HG03342 (cell line): ENCODE results near the gene S1PR4.
"Not testable (repeated sequence)": the region's sequence is repeated elsewhere in the genome, so short reads cannot be mapped to it uniquely, and the experiment has no call there.

Experiments used
- ATAC-seq: cut with Tn5 transposase; IDR thresholded peaks from one replicate; pipeline ENCODE4 v1.9.1; 2021; ENCODE audit warnings: mild to moderate bottlenecking, moderate library complexity; ENCODE audit not compliant: unreplicated experiment

The S1PR4 gene

DNA sequence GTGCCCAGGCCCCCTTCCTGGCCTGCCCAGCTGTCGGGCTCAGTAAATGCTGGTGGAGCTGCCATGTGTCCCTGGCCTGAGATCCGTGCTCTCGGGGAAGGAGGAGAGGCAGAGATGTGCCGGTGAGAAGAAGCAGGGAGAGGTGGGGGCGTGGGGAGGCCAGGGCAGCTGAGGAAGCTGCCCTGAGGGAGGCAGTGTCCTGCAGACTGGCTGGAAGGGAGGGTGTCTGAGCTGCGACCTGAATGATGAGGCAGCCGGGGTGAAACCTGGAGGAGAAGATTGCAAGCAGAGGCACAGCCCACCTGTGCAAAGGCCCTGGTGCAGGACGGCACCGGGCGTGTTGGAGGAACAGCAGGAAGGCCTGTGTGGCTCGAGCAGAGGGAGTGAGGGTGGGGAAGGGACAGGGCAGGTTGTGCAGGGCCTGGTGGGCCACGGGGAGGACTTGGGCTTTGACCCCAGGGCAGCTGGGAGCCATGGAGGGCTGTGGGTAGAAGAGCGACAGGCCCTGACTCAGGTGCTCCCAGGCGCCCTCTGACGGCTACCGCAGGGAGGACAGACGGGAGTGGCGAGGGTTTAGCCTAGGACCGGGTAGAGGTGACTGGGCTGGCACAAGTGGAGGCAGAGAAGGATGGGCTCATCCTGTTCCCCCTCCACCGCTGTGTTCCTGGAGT is 31.9 kb downstream of the S1PR4 start:
- no peak for ATAC-seq

DNA sequence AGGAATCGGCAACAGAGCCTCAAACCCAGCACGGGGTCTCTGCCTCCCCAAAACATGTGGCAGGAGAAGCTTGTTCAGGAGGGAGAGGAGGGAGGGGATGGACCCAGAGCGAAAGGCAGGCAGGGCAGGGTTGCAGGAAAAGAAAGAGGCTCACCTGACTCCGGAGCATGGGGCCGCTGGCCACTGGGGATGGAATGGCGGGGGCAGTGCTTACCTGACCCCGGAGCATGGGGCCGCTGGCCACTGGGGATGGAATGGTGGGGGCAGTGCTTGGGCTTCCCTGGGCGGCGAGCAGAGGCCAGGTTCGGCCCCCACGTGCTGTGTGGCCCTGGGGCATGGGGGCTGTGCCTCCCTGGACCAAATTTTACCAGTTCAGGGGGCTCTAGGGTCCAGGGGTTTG is 32.6 kb downstream of the S1PR4 start:
- ATAC-seq, result no peak

DNA sequence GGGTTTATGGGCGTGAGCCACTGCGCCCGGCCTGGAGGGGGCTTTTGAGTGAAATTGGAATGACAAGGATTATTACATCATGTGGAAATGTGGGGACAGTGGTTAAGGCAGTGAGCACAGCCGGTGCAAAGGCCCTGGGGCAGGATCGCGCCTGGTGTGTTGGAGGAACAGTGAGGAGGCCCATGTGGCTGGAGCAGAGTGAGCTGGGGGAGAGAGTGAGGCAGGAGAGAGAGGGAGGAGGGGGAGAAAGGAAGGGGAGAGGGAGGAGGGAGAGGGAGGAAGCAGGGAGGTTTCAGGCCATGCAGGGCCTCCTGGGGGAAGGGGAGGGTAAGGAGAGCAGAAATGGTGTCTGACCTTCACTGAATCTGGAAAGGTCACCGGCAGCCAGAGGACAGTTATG is 34.6 kb downstream of the S1PR4 start:
- no peak for ATAC-seq

DNA sequence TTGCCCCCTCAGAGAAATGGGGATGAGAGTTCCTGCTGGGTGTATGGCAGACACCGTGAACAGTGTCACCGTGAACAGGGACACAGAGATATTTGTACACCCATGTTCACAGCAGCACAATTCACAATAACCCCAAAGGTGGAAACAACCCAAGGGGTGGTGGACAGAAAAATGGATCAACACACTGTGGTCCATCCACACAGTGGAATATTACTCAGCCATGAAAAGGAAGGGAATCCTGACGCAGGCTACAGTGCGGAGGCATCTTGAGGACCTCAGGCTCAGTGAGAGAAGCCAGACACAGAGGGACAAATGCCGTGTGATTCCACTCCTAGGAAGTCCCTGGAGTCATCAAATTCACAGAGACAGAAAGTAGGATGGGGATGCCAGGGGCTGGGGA is 38.3 kb downstream of the S1PR4 start:
- ATAC-seq, result no peak

DNA sequence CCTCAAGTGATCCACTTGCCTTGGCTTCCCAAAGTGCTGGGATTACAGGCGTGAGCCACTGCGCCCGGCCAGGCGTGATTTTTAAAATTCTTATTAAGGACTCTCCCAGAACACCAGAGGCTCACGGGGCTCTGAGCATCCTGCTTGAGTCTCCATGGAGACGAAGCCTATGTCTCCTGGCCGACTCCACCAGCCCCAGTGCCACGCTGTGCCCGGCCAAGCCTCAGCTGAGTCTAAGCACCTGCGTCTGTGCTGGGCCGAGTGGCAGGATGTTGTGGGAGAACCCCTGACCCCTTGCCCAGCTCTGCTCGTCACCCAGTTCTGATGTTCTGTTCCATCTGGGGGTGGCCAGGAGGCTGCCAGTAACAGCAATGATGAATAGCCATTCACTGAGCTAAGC is 42.0 kb downstream of the S1PR4 start:
- ATAC-seq, result no peak

DNA sequence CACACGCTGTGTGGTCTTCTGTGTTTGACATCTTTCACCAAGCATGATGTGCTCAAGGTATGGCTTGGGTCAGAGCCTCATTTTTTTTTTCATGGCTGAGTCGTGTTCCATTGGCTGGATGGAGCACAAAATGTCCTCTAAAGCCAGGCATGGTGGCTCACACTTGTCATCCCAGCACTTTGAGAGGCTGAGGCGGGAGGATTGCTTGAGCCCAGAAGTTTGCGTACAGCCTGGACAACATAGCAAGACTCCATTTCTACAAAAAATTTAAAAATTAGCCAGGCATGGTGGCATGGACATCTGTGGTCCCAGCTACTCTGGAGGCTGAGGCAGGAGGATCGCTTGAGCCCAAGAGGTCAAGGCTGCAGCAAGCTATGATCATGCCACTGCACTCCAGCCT is 43.0 kb downstream of the S1PR4 start:
- not testable (repeated sequence) for ATAC-seq

DNA sequence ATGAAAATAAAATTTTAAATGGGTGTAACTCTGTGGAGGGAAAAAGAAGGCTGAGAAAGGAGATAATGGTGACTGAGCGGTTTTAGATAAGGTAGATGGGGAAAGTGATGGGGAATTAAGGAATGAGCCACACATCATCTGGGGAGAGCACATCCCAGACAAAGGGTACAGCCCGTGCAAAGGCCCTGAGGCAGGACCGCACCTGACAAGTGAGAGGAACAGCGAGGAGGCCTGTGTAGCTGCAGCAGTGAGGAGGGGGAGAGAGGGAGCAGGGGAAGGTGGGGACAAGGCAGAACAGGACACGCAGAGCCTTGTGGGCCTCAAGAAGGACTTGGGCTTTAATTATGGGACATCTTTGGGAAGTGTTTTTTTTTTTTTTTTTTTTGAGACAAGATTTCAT is 44.1 kb downstream of the S1PR4 start:
- no peak for ATAC-seq

DNA sequence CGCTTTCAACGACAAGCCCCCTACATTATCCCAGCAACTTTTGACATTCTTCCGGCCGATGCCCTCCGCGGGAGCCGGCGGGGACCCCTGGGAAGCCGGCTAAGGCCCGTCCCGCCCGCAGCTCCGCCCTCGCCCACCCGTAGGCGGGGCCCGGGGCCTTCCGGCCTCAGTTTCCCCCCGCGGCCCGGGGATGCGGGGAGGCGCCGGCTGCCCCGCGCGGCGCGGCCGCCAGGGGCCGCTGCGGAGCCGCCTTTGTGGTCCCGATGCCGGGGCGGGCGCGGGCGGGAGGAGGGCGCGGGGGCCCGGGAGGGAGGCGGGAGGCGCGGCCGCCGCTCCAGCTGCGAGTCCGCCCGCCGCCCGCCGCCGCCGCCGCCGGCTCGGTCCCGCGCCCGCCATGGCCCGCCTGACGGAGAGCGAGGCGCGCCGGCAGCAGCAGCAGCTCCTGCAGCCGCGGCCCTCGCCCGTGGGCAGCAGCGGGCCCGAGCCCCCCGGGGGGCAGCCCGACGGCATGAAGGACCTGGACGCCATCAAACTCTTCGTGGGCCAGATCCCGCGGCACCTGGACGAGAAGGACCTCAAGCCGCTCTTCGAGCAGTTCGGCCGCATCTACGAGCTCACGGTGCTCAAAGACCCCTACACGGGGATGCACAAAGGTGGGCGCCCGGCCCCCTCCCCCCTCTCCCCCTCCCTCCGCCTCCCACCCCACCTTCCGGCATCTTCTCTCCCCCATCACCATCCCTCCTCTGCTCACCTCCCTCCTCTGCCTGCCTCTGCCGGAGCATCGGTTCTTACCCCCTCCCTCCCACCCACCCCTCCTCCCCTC is 46.0 kb downstream of the S1PR4 start, which contains the start of gene CELF5:
CELF5 (plus strand) TSS at position 316 of the 823 bp plus-strand sequence; CDS start at position 395, 79 bp downstream.
- ATAC-seq, result no peak

DNA sequence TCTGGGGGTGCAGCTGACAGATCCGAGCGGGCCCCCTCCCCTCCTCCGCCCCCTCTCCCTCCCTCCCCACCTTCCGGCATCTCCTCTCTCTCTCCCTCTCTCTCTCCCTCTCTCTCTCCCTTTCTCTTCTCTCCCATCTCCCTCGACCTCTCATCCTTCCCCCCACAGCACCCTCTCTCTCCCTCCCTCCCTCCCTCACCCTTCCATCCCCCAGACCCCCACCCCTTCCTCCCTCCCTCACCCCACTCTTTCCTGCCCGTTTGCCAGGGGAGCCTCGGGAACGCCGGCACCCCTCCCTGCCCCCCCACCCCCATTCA is 46.6 kb downstream of the S1PR4 start:
- no peak for ATAC-seq

DNA sequence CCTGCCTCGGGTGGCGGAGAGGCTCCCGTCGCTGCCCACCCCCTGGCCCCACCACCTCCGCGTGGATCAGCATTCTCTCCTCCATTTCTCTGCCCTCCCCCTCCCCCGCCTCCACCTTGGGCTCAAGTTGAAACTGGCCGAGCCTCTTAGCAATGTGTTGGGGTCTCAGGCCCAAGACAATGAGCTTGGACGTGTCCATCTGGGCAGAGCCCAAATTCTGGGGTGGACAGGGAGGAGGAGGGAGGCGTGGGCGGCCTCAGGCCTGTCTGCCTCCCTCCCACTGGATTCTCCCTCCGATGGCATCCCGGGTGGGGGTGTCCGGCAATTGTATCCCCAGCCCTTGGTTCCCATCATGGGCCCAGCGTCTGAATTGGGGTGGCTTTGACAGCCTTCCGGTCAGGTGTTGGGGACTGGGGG is 47.1 kb downstream of the S1PR4 start:
- ATAC-seq, result no peak

DNA sequence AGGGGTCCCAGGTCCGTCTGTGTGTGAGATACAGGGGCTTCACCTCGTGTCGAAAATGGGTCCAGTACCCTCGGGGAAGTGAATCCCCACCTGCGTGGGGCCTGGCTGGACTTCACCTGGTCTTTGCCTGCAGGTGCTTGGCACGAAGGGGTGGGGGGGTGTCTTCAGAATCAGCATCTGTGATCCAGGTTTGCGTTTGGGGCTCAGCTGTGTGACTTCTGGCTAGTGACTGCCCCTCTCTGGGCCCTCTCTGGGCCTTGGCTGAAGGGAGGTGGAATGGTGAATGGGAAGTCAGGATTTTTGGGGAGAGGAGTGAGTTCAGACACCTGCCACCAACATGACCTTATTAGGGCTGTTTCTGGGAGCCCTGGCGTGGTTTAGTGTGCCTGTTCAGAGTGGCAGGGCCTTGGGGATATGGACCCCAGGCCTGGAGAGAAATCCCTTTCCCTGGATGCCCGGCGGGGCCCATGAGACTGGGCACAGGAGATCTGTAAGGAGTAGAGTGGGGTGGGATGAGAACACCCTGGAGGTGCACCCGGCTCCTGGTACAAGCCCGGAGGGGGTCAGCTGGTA is 48.6 kb downstream of the S1PR4 start:
- no peak for ATAC-seq

DNA sequence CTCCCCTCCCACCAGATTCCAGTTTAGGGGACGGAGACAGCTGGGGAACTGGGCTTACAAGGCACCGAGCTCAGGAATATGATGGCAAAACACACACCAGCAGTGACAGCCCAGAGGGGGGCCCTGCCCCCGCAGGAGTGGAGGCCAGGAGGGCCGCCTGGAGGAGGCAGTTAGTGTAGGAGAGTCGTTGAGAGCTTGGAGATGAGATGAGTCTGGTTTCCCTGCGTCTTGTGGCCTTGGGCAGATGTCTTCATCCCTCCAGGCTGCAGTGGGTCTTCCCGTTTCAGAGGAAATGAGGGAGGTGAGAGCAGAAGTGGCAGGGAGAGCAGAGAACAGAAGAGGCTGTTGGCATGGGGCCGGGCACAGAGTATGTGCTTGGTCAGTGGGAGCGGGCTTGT is 50.8 kb downstream of the S1PR4 start:
- ATAC-seq, result no peak
